ENCODE data around the gene CTIF.

The CTIF gene

GRCh38 chr18:48669991-48670750 lies 131.3 kb downstream of the CTIF start:
- no peak for DNase-seq

- DNase-seq, result peak; percentile 32 to 35
Observed at GRCh38 chr18:48670751-48671560, 132.1 kb downstream of the CTIF start.

- DNase-seq, result no peak
Observed at GRCh38 chr18:48671561-48671945, 132.7 kb downstream of the CTIF start.

DNA sequence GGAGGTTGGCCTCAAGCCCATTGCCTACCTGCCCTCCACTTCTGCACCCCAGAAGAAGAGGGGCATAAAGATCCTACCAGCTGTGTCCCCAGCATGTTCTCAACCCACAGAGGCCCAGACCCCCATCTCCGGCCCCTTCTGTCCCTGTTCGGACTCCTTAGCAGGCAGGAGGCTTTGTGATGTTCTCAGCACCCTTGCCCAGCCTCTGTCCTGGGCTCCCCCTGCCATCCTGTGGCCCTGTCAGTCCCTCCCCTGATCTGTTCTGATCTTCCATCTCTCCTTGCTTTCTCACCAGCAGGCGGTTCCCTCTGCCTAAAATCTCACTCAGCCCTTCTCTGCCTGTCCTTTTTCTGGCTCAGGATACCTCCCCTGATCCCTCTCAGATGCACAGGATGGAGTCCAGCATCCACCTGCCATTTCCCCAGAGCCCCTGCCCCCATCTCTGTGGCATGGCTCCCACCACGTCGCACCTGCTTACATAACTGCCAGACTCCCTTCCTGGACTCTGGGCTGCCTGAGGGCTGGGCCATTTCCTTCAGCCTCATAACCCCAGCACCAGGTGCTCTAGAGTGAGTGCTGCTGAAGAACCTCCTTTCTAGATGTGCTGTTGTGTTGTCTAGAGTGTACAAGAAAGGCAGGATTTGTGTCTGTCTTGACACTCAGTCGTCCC lies 134.0 kb downstream of the CTIF start:
- DNase-seq, result peak; percentile 50 to 64

DNA sequence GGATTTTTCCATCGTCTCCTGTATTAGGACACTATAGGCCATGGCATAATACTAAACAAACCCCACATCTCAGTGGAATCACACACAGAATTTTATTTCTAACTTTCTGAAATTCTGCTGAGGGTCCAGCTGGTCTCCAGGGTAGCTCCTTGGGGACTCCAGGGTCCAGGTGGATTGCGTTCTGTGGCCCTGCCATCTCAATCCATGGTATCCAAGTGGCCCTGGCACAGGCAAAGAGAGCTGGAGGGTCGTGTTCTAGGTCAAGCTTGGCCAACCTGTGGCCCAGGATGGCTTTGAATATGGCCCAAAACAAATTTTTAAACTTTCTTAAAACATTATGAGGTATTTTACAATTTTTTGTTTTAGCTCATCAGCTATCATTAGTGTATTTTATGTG lies 134.6 kb downstream of the CTIF start:
- DNase-seq, result no peak

DNA sequence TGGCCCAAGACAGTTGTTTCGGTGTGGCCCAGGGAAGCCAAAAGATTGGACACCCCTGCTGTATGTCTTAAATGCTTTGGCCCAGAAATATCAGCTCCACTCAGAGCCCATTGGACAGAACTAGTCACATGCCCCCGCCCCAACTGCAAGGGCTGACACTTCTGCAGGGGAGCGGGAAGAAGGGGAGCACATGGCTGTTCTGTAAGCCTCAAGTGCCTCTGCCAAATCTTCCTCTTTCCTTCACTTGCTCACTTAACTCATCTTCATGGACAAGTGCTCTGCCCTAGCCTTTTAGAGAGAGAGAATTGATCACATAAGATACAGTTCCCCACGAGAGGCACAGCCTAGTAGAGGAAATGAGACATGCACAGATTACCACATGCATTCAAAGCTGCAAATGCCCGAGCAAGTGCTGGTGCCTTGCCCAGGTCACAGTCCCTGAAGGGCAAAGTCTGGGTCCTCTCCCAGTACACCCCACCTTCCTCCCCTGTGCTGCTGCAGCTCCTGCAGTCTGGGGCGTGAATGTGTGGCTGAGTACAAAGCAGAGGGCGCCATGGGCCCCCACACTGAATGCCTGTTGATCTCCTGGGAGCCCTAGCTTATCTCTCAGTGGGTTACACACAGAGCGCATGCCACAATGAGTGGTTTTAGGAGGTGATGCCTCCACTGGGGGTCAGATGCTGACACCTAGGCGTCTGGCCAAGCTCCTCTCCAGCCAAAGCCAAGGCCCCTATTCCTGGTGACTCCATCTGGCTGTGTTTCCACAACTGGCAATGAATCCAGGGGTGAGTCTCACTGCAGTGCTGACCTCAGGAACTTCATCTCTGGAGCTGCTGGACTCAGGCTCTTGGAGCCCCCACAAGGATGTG lies 135.3 kb downstream of the CTIF start:
- no peak for DNase-seq

GRCh38 chr18:48674758-48675351 lies 136.0 kb downstream of the CTIF start:
- no peak for DNase-seq

DNA sequence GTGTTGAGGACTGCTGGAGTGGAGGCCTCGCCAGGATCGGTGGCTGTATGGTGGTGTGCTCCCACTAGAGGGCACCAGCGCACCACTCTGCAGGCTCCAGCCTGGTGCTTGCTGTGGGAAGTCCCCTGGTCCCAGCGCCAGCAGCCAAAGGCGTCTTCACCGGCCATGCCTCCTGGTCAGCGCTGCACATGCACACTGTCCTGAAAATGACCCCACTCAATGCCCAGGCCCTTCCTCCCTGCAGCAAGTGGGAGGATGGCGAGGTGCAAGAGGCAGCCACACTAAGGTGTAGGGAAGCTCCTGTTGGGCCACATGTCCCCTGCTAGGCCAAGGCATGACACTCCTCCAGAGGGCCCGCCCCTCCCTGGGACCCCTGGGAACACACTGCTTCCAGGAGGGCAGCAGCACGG lies 136.5 kb downstream of the CTIF start:
- peak; percentile 38 to 53 for DNase-seq

DNA sequence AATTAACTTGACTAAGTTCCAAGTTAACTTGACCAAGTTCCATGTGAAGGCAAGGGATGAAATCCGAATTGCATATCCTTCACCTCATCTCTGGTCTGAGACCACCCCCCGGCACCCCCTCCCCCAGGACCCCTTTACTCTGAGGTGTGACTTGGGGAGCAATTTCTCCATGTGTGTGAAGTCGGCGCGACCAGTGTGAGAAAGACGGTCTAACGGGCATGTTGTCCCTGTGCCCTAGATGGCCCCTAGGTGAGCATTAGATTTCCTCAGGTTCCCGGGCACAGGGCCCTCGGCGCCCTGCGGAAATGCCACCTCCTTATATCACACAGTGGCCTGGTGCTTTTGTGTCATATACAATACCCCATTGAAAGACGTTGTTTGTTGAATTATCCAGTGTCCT lies 137.1 kb downstream of the CTIF start:
- DNase-seq, result no peak

GRCh38 chr18:48676346-48676745 lies 137.5 kb downstream of the CTIF start:
- DNase-seq, result no peak

DNA sequence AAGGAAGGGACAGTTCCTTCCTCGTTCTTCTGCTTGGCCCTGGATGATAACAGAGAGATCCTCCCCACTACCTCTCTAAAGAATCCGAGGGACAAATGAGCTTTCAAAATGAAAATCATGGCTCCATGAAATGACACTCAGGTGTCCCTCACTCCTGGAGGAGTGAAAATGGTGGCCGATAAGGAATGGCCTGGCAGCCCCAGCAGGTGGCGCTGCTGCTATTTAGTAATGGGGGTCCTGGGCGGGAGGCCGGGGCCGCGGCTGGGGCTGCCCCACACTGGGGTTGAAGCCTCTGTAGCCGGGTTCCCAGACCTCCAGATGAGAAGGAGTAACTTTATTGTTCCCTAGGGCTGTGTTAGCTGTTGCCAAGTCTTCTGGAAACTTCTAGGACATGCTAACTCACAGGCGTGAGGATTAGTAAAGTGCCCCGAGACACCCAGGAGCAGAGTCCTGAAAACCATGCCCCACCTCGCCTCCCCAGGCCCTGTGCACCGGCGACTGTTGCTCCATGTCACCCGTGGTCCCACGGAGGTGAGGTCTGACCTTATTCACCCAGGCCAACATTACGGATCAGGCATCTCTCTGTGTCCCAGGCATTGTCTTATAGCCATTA lies 138.0 kb downstream of the CTIF start:
- DNase-seq, result peak; percentile 39 to 44

GRCh38 chr18:48678237-48679115 lies 139.6 kb downstream of the CTIF start:
- no peak for DNase-seq

DNA sequence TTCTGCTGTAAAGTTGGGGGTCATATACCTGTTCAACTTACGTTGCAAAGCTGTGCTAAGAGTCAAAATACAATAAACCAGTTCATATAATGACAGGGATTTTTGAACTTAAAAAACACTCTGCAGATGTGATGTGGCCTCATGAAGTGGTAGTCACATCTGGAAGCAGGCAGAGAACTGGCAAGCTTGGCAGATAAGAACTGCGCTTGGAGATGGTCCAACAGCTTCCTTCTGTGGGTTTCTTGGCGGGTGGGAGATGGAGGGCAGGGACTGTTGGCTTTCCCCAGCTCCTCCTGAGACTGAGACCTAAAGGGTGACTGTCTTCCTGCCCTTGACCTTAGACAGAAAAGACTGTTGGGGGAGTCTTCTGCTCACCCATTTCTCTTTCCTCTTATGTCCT lies 140.4 kb downstream of the CTIF start:
- DNase-seq, result no peak

DNA sequence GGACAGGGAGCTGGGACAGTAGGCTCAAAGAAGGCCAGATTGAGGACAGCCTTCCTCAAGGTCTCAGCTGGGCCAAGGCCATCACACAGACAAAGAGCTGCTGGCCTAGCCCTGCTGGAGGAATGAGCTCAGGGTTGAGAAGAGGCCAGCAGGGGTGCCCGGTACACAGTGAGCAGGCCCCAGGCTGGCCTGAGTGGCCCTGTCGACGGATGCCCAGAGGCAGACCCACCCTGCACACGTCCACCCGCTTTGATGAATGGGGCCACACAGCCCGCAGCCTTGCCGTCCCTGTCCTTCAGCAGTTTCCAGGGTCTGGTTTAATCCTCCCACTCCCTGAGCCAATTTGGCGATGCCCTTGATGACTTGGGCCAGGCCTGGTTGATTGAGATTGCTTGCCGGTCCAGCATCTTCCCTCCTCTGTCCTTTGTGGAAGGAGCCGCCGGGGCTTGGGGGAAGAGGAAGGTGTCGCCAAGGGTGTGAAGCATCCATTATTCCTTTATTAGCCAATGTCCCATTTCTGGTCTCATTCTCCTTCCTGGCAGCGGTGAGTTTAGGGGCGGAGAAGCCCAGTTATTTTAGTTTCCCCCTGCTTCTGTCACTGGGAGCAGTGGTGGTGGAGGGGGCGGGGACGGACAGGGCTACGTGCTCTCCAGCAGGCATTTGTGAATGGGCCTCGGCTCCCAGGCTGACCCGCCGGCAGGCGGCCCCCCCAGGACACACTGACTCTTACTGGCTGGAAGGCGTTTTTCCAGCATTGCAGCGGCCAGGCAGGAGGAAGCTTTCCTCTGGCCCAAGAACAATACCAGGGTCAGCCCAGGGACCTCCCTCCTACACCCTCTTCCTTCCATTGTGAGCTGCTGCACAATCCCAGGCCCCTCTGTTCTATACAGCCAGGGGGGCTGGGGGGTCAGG lies 141.8 kb downstream of the CTIF start:
- no peak for DNase-seq

GRCh38 chr18:48682768-48683167 lies 143.9 kb downstream of the CTIF start:
- no peak for DNase-seq

GRCh38 chr18:48683197-48683596 lies 144.4 kb downstream of the CTIF start:
- DNase-seq, result no peak

- DNase-seq, result no peak
Observed at GRCh38 chr18:48683661-48684060, 144.8 kb downstream of the CTIF start.

DNA sequence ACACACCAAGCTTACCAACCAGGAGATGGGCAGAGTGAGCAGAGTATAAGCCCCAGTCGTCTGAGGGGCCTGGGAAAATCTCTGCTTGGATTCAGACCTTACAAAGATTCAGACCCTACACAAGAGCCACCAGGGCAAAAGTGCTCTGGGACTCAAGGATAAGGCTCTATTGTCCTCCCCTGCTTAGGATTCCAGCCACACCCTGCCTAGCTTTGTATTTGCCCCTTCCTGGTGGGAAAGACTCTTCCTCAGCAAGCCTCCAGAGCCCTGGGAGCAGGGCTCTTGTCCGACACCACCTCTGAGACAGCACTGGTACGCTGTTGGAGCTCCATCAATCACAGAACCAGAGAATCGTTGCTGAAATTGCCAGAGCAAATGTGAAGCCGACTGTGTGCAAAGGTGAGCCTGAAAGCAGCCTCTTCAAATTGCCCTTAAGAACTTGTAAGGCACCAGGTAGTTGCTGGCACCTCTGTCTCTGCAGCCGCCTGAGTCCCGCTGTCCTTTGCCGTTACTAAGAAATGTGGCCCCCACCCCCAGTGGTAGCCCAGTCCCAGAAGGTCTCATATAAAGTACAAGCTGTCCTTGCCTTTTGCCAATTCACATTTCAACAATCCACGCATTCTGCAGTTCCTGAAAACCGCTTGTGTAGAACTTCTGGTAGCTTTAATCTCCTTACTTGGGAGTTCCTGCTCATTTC lies 148.7 kb downstream of the CTIF start:
- DNase-seq, result no peak

GRCh38 chr18:48688961-48689360 lies 150.1 kb downstream of the CTIF start:
- no peak for DNase-seq

Data from SHP77 (cell line).